ENCODE data around the gene CCDC74A.
"Not testable (repeated sequence)": the region's sequence is repeated elsewhere in the genome, so short reads cannot be mapped to it uniquely, and the experiment has no call there.

Gene CCDC74A

DNA sequence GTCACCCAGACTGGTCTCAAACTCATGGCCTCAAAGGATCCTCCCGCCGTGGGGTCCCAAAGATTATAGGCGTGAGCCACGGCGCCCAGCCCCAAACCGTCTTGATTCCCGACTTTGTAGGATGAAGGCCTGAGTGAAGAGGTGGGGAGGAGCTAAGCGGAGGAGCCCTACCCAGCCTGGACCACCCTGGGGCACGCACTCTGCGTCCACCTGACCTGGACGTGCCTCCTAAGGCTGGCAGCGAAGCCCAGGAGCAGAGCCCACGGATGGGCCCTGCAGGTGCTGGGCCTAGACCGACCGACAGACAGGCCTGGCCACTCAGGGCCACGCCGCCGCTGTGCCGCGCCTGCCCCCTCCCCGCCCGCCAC is 36.2 kb upstream of the CCDC74A start:
- not testable (repeated sequence) for H3K23ac ChIP-seq (ENCODE audit: low read length); H3K79me1 ChIP-seq (ENCODE audit: low read length); H3K4ac ChIP-seq (ENCODE audit: low read depth, low read length); H2AK5ac ChIP-seq (ENCODE audit: low read length); H2BK15ac ChIP-seq (replicated peaks; ENCODE audit: low read depth); H4K5ac ChIP-seq (ENCODE audit: low read length); H3K18ac ChIP-seq (ENCODE audit: low read length); DNase-seq; H3K4me1 ChIP-seq (ENCODE audit: control insufficient read depth, low read depth, low read length); H3K27me3 ChIP-seq (ENCODE audit: insufficient read depth, low read length, poor library complexity); H3K27ac ChIP-seq (ENCODE audit: low read depth, low read length); H3K36me3 ChIP-seq (ENCODE audit: control insufficient read depth, insufficient read depth, low read length); H2BK5ac ChIP-seq (ENCODE audit: low read length); H4K8ac ChIP-seq (ENCODE audit: low read depth, low read length); H2BK120ac ChIP-seq (ENCODE audit: low read depth, low read length)
- H3K79me2 ChIP-seq (ENCODE audit: control insufficient read depth, insufficient read depth, low read length): peaks cover 51% of the 10 kb centered on the region
- H3K56ac ChIP-seq (ENCODE audit: low read length): peak overlapping the region; percentile 80
- H3K4me2 ChIP-seq (ENCODE audit: low read length): peak overlapping the region; percentile 33
- H3K9ac ChIP-seq (ENCODE audit: low read length): peak overlapping the region; percentile 71
- H3K4me3 ChIP-seq (ENCODE audit: low read length): peak overlapping the region; percentile 38
- no CpG with 5 or more reads among the region's 22 CpGs for WGBS (ENCODE audit: extremely low coverage, insufficient coverage, low lambda C conversion rate)

DNA sequence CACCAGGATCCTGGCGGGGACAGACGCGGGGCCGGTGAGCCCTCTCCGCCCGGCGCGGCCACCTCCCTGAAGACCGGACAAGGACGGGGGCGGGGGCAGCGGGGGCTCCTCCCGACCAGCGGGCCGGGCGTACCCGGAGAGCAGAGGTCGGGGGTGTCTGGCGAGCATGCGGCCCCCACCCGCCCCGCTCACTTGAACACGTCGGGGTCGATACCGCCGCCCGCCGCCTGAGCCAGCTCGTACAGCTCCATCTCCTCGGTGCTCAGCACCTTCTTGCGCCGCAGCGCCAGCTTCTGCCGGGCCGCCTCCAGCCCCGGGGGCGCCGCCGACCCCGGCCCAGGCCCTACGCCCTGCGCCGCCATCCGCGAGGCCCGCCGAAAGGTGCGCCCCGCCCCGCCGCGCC is 35.7 kb upstream of the CCDC74A start, which contains the start of gene MZT2A:
MZT2A (minus strand) TSS at position 383 of the 403 bp plus-strand sequence; CDS start at position 362, 21 bp downstream.
- not testable (repeated sequence) for H3K4me1 ChIP-seq (ENCODE audit: control insufficient read depth, low read depth, low read length); DNase-seq; H2BK15ac ChIP-seq (replicated peaks; ENCODE audit: low read depth); H4K5ac ChIP-seq (ENCODE audit: low read length); H3K36me3 ChIP-seq (ENCODE audit: control insufficient read depth, insufficient read depth, low read length); H3K79me1 ChIP-seq (ENCODE audit: low read length); H3K27me3 ChIP-seq (ENCODE audit: insufficient read depth, low read length, poor library complexity); H2BK120ac ChIP-seq (ENCODE audit: low read depth, low read length)
- H3K27ac ChIP-seq (ENCODE audit: low read depth, low read length): peak within 1 kb of the TSS; percentile 90
- peak within 1 kb of the TSS; percentile 97 for H3K4me3 ChIP-seq (ENCODE audit: low read length)
- H3K4ac ChIP-seq (ENCODE audit: low read depth, low read length): peak within 1 kb of the TSS; percentile 78
- H2BK5ac ChIP-seq (ENCODE audit: low read length): peak within 1 kb of the TSS; percentile 57
- WGBS (ENCODE audit: extremely low coverage, insufficient coverage, low lambda C conversion rate): no CpG with 5 or more reads among the region's 53 CpGs
- H3K9ac ChIP-seq (ENCODE audit: low read length): peak within 1 kb of the TSS; percentile 96
- H3K56ac ChIP-seq (ENCODE audit: low read length): peak within 1 kb of the TSS; percentile 94
- H4K8ac ChIP-seq (ENCODE audit: low read depth, low read length): peak within 1 kb of the TSS; percentile 8
- peak within 1 kb of the TSS; percentile 55 for H3K18ac ChIP-seq (ENCODE audit: low read length)
- peaks cover 57% of the 10 kb centered on the region for H3K79me2 ChIP-seq (ENCODE audit: control insufficient read depth, insufficient read depth, low read length)
- H2AK5ac ChIP-seq (ENCODE audit: low read length): peak within 1 kb of the TSS; percentile 37
- H3K4me2 ChIP-seq (ENCODE audit: low read length): peak within 1 kb of the TSS; percentile 40
- peak within 1 kb of the TSS; percentile 30 for H3K23ac ChIP-seq (ENCODE audit: low read length)

DNA sequence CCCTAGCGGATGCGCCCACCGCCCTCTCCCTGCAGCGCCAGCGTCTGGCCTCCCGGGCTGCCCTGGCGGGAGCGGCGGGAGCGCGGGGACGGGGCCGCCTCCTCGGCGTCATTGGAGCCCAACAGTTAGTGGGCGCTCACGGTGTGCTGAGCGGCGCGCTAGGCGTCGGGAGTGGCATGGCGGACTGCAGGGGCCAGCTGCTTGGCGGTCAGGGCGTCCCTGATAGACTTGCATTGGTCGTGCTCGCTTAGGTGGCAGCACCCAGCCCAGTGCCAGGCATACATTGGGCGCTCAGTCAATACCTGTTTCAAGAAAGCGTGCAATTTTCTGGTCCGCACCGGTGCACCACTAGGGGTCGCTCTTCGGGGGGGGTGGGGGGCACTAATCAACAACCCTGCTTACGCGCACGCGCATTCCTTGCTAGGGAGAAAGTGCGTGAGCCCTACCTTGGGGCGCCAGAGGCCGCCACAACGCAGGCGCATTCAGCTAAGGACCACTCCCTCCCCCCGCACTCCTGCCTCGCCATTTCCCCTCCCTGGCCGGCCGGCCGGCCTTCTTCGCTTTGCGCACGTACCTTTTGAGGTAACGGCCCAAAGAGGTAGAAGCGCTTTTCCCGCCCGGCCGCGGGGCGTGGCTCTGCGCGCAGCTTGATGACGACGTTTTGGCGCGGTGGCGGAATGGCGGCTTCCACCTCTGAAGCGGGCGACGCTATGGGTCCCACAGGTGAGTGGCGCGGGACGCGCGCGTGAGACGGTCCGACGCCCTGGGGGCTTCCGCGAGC is 35.1 kb upstream of the CCDC74A start:
- Histone ChIP-seq H3K27me3 (ENCODE audit: insufficient read depth, low read length, poor library complexity) (no peaks in the 10 kb centered on the region), H4K8ac (ENCODE audit: low read depth, low read length) (peak overlapping the region; percentile 8), H3K4me2 (ENCODE audit: low read length) (peak overlapping the region; percentile 40), H3K27ac (ENCODE audit: low read depth, low read length) (peak overlapping the region; percentile 90), H3K18ac (ENCODE audit: low read length) (peak overlapping the region; percentile 42), H2AK5ac (ENCODE audit: low read length) (no peak overlapping the region), H3K4me1 (ENCODE audit: control insufficient read depth, low read depth, low read length) (peaks cover 3% of the 10 kb centered on the region), H2BK15ac (replicated peaks; ENCODE audit: low read depth) (no peak overlapping the region), H3K36me3 (ENCODE audit: control insufficient read depth, insufficient read depth, low read length) (peaks cover 4% of the 10 kb centered on the region), H3K9ac (ENCODE audit: low read length) (peak overlapping the region; percentile 96), H3K4ac (ENCODE audit: low read depth, low read length) (peak overlapping the region; percentile 78), H3K4me3 (ENCODE audit: low read length) (peak overlapping the region; percentile 97), H3K79me2 (ENCODE audit: control insufficient read depth, insufficient read depth, low read length) (peaks cover 61% of the 10 kb centered on the region), H2BK5ac (ENCODE audit: low read length) (peak overlapping the region; percentile 57), H2BK120ac (ENCODE audit: low read depth, low read length) (no peak overlapping the region), H3K23ac (ENCODE audit: low read length) (no peak overlapping the region), H4K5ac (ENCODE audit: low read length) (no peak overlapping the region), H3K56ac (ENCODE audit: low read length) (peak overlapping the region; percentile 94), H3K79me1 (ENCODE audit: low read length) (peaks cover 7% of the 10 kb centered on the region)
- no CpG with 5 or more reads among the region's 79 CpGs for WGBS (ENCODE audit: extremely low coverage, insufficient coverage, low lambda C conversion rate)
- peak; percentile 98 for DNase-seq

DNA sequence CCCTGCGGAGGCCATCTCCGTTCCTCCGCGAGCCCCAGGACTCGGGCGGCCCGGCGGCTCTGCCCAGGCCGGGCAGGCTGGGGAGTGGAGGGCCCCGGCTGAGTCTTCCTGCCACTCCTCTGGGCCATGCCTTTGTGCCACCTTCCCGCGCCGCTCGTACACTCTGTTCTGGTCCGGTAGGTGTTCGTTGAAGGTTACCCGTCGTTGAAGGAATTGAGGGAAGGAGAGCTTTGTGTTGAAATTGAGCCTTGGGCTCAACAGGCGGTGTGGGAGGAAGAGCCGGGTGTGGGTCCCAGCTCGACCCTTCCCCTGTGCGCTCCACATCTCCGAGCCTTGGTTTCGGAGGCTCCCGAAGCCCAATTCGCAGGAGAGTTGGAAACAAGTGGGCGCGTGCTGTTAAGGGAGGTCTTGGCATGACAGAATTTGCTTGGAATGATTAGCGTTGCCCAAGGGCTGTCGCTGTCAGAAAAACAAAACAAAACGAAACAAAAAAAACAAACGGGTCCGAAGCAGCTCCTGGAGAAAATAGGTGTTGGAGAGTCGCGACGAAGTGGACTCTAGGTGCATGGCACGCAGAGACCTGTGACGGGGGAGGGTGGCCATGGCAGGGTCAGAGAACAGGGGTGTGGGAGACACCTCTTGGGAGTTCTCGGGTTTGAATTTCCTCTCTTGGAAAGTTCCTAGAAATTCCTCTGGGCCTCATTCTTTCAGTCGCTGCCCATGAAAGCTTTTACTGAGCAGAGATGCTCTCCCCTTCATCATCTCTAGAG is 34.3 kb upstream of the CCDC74A start:
- H3K27me3 ChIP-seq (ENCODE audit: insufficient read depth, low read length, poor library complexity): no peaks in the 10 kb centered on the region
- no peak overlapping the region for H2BK5ac ChIP-seq (ENCODE audit: low read length)
- peak overlapping the region; percentile 64 for H3K4me2 ChIP-seq (ENCODE audit: low read length)
- peaks cover 7% of the 10 kb centered on the region for H3K79me1 ChIP-seq (ENCODE audit: low read length)
- H4K5ac ChIP-seq (ENCODE audit: low read length): no peak overlapping the region
- H3K79me2 ChIP-seq (ENCODE audit: control insufficient read depth, insufficient read depth, low read length): peaks cover 67% of the 10 kb centered on the region
- H3K56ac ChIP-seq (ENCODE audit: low read length): peak overlapping the region; percentile 94
- peak overlapping the region; percentile 96 for H3K9ac ChIP-seq (ENCODE audit: low read length)
- peak overlapping the region; percentile 97 for H3K4me3 ChIP-seq (ENCODE audit: low read length)
- no peak overlapping the region for H2BK120ac ChIP-seq (ENCODE audit: low read depth, low read length)
- peak overlapping the region; percentile 78 for H3K4ac ChIP-seq (ENCODE audit: low read depth, low read length)
- H4K8ac ChIP-seq (ENCODE audit: low read depth, low read length): no peak overlapping the region
- peak overlapping the region; percentile 37 for H2AK5ac ChIP-seq (ENCODE audit: low read length)
- peak overlapping the region; percentile 42 for H3K18ac ChIP-seq (ENCODE audit: low read length)
- peaks cover 3% of the 10 kb centered on the region for H3K4me1 ChIP-seq (ENCODE audit: control insufficient read depth, low read depth, low read length)
- H2BK15ac ChIP-seq (replicated peaks; ENCODE audit: low read depth): no peak overlapping the region
- H3K27ac ChIP-seq (ENCODE audit: low read depth, low read length): peak overlapping the region; percentile 89
- H3K36me3 ChIP-seq (ENCODE audit: control insufficient read depth, insufficient read depth, low read length): peaks cover 4% of the 10 kb centered on the region
- H3K23ac ChIP-seq (ENCODE audit: low read length): peak overlapping the region; percentile 30
- WGBS (ENCODE audit: extremely low coverage, insufficient coverage, low lambda C conversion rate): no CpG with 5 or more reads among the region's 40 CpGs
- peak; percentile 34 for DNase-seq

DNA sequence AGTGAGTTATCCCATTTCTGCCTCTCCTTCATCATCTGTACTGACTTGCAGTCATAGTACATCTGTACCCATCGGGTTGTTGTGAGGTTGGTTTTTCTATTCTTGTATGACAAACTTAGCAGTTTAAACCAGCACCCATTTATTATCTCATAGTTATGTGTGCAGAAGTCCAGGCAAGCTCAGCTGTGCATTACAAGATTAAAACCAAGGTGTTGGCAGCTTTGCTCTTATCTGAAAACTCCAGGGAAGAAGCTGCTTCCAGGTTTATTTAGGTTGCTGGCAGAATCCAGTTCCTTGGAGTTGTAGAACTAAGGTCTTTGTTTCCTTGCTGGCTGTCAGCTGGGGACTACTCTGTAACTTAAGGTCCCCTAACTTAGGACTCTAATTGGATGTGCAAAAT is 32.2 kb upstream of the CCDC74A start:
- H2BK120ac ChIP-seq (ENCODE audit: low read depth, low read length); H3K4me2 ChIP-seq (ENCODE audit: low read length); DNase-seq; H3K79me1 ChIP-seq (ENCODE audit: low read length); H2AK5ac ChIP-seq (ENCODE audit: low read length); H3K4me1 ChIP-seq (ENCODE audit: control insufficient read depth, low read depth, low read length); H3K23ac ChIP-seq (ENCODE audit: low read length); H2BK5ac ChIP-seq (ENCODE audit: low read length); H2BK15ac ChIP-seq (replicated peaks; ENCODE audit: low read depth); H4K8ac ChIP-seq (ENCODE audit: low read depth, low read length); H3K4me3 ChIP-seq (ENCODE audit: low read length); H4K5ac ChIP-seq (ENCODE audit: low read length); H3K18ac ChIP-seq (ENCODE audit: low read length); H3K56ac ChIP-seq (ENCODE audit: low read length); H3K27me3 ChIP-seq (ENCODE audit: insufficient read depth, low read length, poor library complexity); H3K36me3 ChIP-seq (ENCODE audit: control insufficient read depth, insufficient read depth, low read length); H3K27ac ChIP-seq (ENCODE audit: low read depth, low read length); H3K4ac ChIP-seq (ENCODE audit: low read depth, low read length); H3K9ac ChIP-seq (ENCODE audit: low read length): not testable (repeated sequence)
- no CpG with 5 or more reads among the region's 1 CpG for WGBS (ENCODE audit: extremely low coverage, insufficient coverage, low lambda C conversion rate)
- H3K79me2 ChIP-seq (ENCODE audit: control insufficient read depth, insufficient read depth, low read length): peaks cover 62% of the 10 kb centered on the region
